Parathyroid adenoma (tissue), 2 donors: Measurements from ENCODE around the gene COL23A1.

Experiments used
- H2AFZ ChIP-seq: fragments of 300-600 bp; sonication (generic); one replicate; pipeline ENCODE4 v1.7.0; 2017; ENCODE audit warnings: antibody characterized with exemption, mild to moderate bottlenecking
- H3K27ac ChIP-seq: fragments of 300-600 bp; sonication (generic); one replicate; pipeline ENCODE4 v1.7.0; 2017
- H3K27me3 ChIP-seq: fragments of 300-600 bp; sonication (generic); one replicate; pipeline ENCODE4 v1.7.0; 2017; ENCODE audit warnings: low read length; ENCODE audit not compliant: control insufficient read depth, insufficient read depth
- H3K36me3 ChIP-seq: fragments of 300-600 bp; sonication (generic); one replicate; pipeline ENCODE4 v1.7.0; 2017; ENCODE audit warnings: low read length; ENCODE audit not compliant: control insufficient read depth, insufficient read depth
- H3K4me1 ChIP-seq: fragments of 300-600 bp; sonication (generic); one replicate; pipeline ENCODE4 v1.7.0; 2017; ENCODE audit warnings: control low read depth
- H3K4me2 ChIP-seq: fragments of 300-600 bp; sonication (generic); one replicate; pipeline ENCODE4 v1.7.0; 2017; ENCODE audit warnings: low read length
- H3K4me3 ChIP-seq: fragments of 300-600 bp; sonication (generic); one replicate; pipeline ENCODE4 v1.7.0; 2017; ENCODE audit warnings: low read depth, low read length
- H3K79me2 ChIP-seq: fragments of 300-600 bp; sonication (generic); one replicate; pipeline ENCODE4 v1.7.0; 2017; ENCODE audit warnings: control low read depth
- H3K9ac ChIP-seq: fragments of 300-600 bp; sonication (generic); one replicate; pipeline ENCODE4 v1.7.0; 2017; ENCODE audit warnings: mild to moderate bottlenecking
- H3K9me3 ChIP-seq: fragments of 300-600 bp; sonication (generic); one replicate; pipeline ENCODE4 v1.7.0; 2017; ENCODE audit warnings: low read length; ENCODE audit not compliant: control insufficient read depth
- TF ChIP-seq, protein P1 (sequence below): fragments of 300-600 bp; sonication (generic); IDR thresholded peaks from one replicate; pipeline ENCODE4 v1.7.0; 2017; ENCODE audit warnings: antibody characterized with exemption, mild to moderate bottlenecking
- donor health status: primary hyperparathyroidism.

The COL23A1 gene

GRCh38 chr5:178350361-178351220, 239.6 kb downstream of the COL23A1 start:
- TF ChIP-seq, protein P1, sequence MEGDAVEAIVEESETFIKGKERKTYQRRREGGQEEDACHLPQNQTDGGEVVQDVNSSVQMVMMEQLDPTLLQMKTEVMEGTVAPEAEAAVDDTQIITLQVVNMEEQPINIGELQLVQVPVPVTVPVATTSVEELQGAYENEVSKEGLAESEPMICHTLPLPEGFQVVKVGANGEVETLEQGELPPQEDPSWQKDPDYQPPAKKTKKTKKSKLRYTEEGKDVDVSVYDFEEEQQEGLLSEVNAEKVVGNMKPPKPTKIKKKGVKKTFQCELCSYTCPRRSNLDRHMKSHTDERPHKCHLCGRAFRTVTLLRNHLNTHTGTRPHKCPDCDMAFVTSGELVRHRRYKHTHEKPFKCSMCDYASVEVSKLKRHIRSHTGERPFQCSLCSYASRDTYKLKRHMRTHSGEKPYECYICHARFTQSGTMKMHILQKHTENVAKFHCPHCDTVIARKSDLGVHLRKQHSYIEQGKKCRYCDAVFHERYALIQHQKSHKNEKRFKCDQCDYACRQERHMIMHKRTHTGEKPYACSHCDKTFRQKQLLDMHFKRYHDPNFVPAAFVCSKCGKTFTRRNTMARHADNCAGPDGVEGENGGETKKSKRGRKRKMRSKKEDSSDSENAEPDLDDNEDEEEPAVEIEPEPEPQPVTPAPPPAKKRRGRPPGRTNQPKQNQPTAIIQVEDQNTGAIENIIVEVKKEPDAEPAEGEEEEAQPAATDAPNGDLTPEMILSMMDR: no peak
- no peaks in the 10 kb centered on the region for H3K9me3 ChIP-seq
- no peaks in the 10 kb centered on the region for H3K36me3 ChIP-seq
- H3K79me2 ChIP-seq: no peaks in the 10 kb centered on the region
- H3K27me3 ChIP-seq: no peaks in the 10 kb centered on the region
- no peaks in the 10 kb centered on the region for H3K4me1 ChIP-seq
- no peak overlapping the region for H3K27ac ChIP-seq
- H3K4me3 ChIP-seq: no peak overlapping the region
- no peak overlapping the region for H2AFZ ChIP-seq
- no peak overlapping the region for H3K4me2 ChIP-seq
- no peak overlapping the region for H3K9ac ChIP-seq

DNA sequence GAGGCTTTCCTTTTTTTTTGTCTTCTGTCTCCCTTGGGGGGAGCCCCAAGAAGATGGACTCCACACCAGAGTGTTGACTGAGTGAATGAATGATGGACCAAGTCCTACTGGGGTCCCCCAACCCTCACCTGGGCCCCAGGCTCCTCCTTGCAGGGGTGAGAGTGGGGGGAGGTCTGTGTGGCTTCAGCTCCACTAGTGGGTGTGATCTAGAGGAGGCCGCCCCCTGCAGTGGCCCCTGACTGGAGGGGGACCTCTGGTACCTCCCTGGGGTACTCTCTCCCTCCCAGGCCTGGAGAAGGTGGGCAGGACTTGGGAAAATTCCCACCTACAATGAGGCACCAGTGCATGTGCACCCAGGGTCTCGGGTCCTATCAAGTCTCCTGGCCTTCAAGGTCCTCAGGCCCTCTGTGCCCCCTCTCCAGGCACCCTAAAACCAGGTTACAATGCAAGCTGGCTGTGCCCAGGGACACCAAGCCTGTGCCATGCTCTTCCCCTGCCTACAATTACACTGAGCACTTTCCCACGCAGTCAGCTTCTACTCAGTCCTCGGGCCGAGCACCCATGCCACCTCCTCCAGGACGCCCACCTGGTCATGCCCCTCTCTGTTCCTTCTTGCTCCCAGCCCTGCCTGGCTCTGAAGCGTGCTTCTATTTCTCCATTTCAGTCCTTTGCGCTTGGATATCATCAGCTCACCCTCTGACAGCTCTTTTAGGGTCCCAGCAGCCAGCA, 240.4 kb downstream of the COL23A1 start:
- Histone ChIP-seq H2AFZ (no peak overlapping the region), H3K4me2 (no peak overlapping the region), H3K27me3 (no peaks in the 10 kb centered on the region), H3K9me3 (no peaks in the 10 kb centered on the region), H3K79me2 (no peaks in the 10 kb centered on the region), H3K4me1 (no peaks in the 10 kb centered on the region), H3K36me3 (no peaks in the 10 kb centered on the region), H3K4me3 (no peak overlapping the region), H3K9ac (no peak overlapping the region), H3K27ac (no peak overlapping the region)
- TF ChIP-seq, protein P1: no peak

- no peaks in the 10 kb centered on the region for H3K36me3 ChIP-seq
- no peaks in the 10 kb centered on the region for H3K27me3 ChIP-seq
- TF ChIP-seq, protein P1: no peak
- no peak overlapping the region for H3K27ac ChIP-seq
- no peaks in the 10 kb centered on the region for H3K79me2 ChIP-seq
- no peak overlapping the region for H3K9ac ChIP-seq
- H3K4me1 ChIP-seq: no peaks in the 10 kb centered on the region
- no peaks in the 10 kb centered on the region for H3K9me3 ChIP-seq
- H3K4me2 ChIP-seq: no peak overlapping the region
- H3K4me3 ChIP-seq: no peak overlapping the region
- H2AFZ ChIP-seq: no peak overlapping the region
Observed at GRCh38 chr5:178349075-178349511, 241.1 kb downstream of the COL23A1 start.

GRCh38 chr5:178348356-178349074, 241.7 kb downstream of the COL23A1 start:
- no peak overlapping the region for H3K9ac ChIP-seq
- H3K4me1 ChIP-seq: no peaks in the 10 kb centered on the region
- no peak overlapping the region for H2AFZ ChIP-seq
- no peak overlapping the region for H3K4me3 ChIP-seq
- TF ChIP-seq, protein P1: no peak
- no peaks in the 10 kb centered on the region for H3K36me3 ChIP-seq
- H3K9me3 ChIP-seq: no peaks in the 10 kb centered on the region
- H3K27ac ChIP-seq: no peak overlapping the region
- H3K79me2 ChIP-seq: no peaks in the 10 kb centered on the region
- no peak overlapping the region for H3K4me2 ChIP-seq
- no peaks in the 10 kb centered on the region for H3K27me3 ChIP-seq
